ENCODE data around the gene ZNF526. TPM values are rescaled to one million over a fixed set of nuclear protein-coding genes. Genes with fewer than 3 reads are reported as not detected.

The ZNF526 gene
- total RNA-seq, 1 experiment from 2014 or later, result 5.1 TPM

- Histone ChIP-seq H3K4me1 (ENCODE audit: insufficient read depth, low read length) (peaks cover 4% of the 10 kb centered on the region), H3K36me3 (ENCODE audit: low read depth, low read length) (no peaks in the 10 kb centered on the region), H3K79me2 (ENCODE audit: low read length) (peaks cover 44% of the 10 kb centered on the region), H3F3A (ENCODE audit: low read length, unreplicated experiment) (no peaks in the 10 kb centered on the region), H3K4me2 (ENCODE audit: low read length) (peak overlapping the region; percentile 94), H3K27me3 (ENCODE audit: low read length) (no peaks in the 10 kb centered on the region), H3K27ac (ENCODE audit: low read length) (no peak overlapping the region), H2AFZ (ENCODE audit: low read length) (no peak overlapping the region), H3K9me2 (replicated peaks; ENCODE audit: low read length) (no peaks in the 10 kb centered on the region), H4K20me1 (ENCODE audit: low read length) (no peaks in the 10 kb centered on the region), H3K4me3 (ENCODE audit: low read length) (peak overlapping the region; percentile 98), H3K9ac (ENCODE audit: low read length) (peak overlapping the region; percentile 93), H3K9me3 (ENCODE audit: low read length) (no peaks in the 10 kb centered on the region)
- ChIA-PET POLR2A (ENCODE audit: unreplicated experiment) (interaction anchor here (0.5 to 0.7 kb wide), 3 partner anchors 24 to 161 kb away, joined by 3 to 4 read pairs (median 3); no protein-coding TSS in a partner anchor), CTCF (no interaction called here)
- TF ChIP-seq EZH2 (IDR thresholded peaks at IDR 0.05; ENCODE audit: low read length, unreplicated experiment) (no peak), CTCF (conservative IDR thresholded peaks at IDR 0.05; ENCODE audit: low read depth, low read length) (no peak), EZH2phosphoT487 (IDR thresholded peaks at IDR 0.05; ENCODE audit: borderline replicate concordance, low read length) (no peak)
- ATAC-seq (no peak), DNase-seq (no peak)
- BruUV-seq (replicated peaks), result no TSS peak
- intact Hi-C loops (cut with micrococcal nuclease), result loop anchor here (2.0 kb wide), 1 partner anchor 25 kb away; the partner anchor contains the start of gene DEDD2
These were observed 22.0 kb downstream of the ZNF526 start for GRCh38 chr19:42242069-42242511.

GRCh38 chr19:42242512-42243409, 22.6 kb downstream of the ZNF526 start, which contains the start of gene GSK3A:
Gene GSK3A (minus strand): TSS chr19:42242602. CDS start chr19:42242465, 137 bp downstream.
- Histone ChIP-seq H3K4me1 (ENCODE audit: insufficient read depth, low read length) (peaks cover 4% of the 10 kb centered on the region), H3K27me3 (ENCODE audit: low read length) (no peaks in the 10 kb centered on the region), H3K9ac (ENCODE audit: low read length) (peak within 1 kb of the TSS; percentile 93), H3K27ac (ENCODE audit: low read length) (peak within 1 kb of the TSS; percentile 69), H3K36me3 (ENCODE audit: low read depth, low read length) (no peaks in the 10 kb centered on the region), H3K79me2 (ENCODE audit: low read length) (peaks cover 44% of the 10 kb centered on the region), H3K4me3 (ENCODE audit: low read length) (peak within 1 kb of the TSS; percentile 98), H3K9me3 (ENCODE audit: low read length) (no peaks in the 10 kb centered on the region), H3F3A (ENCODE audit: low read length, unreplicated experiment) (no peaks in the 10 kb centered on the region), H4K20me1 (ENCODE audit: low read length) (no peaks in the 10 kb centered on the region), H3K9me2 (replicated peaks; ENCODE audit: low read length) (no peaks in the 10 kb centered on the region), H3K4me2 (ENCODE audit: low read length) (peak within 1 kb of the TSS; percentile 94), H2AFZ (ENCODE audit: low read length) (peak within 1 kb of the TSS; percentile 86)
- TF ChIP-seq EZH2phosphoT487 (IDR thresholded peaks at IDR 0.05; ENCODE audit: borderline replicate concordance, low read length) (no peak), CTCF (conservative IDR thresholded peaks at IDR 0.05; ENCODE audit: low read depth, low read length) (no peak), EZH2 (IDR thresholded peaks at IDR 0.05; ENCODE audit: low read length, unreplicated experiment) (no peak)
- peak; percentile 76 for ATAC-seq
- ChIA-PET CTCF (interaction anchor here (0.6 to 0.7 kb wide), 2 partner anchors 66 to 111 kb away, joined by 3 read pairs; no protein-coding TSS in a partner anchor), POLR2A (ENCODE audit: unreplicated experiment) (interaction anchor here (0.5 to 0.7 kb wide), 5 partner anchors 25 to 1426 kb away, joined by 3 to 4 read pairs (median 4); no protein-coding TSS in a partner anchor)
- BruUV-seq (replicated peaks), result no TSS peak
- peak; percentile 96 for DNase-seq
- intact Hi-C loops (cut with micrococcal nuclease), result loop anchor here (1.0 to 2.0 kb wide), 2 partner anchors 26 to 129 kb away; partner anchors contain the start of gene DEDD2
